ENCODE results near the gene AKT3.
"Not testable (repeated sequence)": the region's sequence is repeated elsewhere in the genome, so short reads cannot be mapped to it uniquely, and the experiment has no call there.

Gene AKT3

DNA sequence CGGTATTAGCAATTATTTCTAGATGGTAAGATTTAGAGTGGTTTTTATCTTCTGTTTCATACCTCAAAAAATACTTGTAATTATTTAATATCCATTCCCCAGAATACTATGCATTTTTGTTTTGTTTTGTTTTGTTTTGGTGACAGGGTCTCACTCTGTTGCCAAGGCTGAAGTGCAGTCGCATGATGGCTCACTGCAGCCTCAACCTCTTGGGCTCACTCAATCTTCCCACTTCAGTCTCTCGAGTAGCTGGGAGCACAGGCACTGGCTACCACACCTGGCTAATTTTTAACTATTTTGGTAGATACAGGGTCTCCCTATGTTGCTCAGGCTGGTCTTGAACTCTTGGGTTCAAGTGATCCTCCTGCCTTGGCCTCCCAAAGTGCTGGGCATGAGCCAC lies 252.7 kb downstream of the AKT3 start:
- DNase-seq (ENCODE audit: low spot score) = no peak

DNA sequence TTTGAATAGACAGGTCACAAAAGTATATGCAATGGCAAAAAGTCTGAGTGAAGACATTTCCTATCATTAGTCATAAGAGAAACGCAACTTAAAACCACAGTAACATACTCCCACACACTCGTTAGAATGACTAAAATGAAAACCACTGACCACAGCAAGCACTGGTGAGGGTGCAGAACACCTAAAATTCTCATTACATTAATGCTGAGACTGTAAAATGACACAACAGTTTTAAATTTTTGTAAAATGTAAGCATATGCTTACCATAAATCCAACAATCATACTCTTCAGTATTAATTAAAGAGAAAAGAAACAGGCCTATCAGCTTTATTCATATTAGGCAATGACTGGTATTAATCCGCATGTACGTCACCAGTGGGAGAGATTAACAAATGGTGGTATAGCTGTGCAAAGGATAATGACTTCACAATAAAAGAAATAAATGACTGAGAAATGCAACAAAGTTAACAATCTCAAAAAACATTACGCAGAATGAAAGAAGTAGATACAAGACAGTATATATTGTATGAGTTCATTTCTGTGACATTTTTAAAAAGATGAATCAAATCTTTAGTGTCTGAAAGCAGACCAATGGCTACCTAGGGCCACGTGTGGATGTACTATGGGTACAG lies 253.5 kb downstream of the AKT3 start:
- DNase-seq (ENCODE audit: low spot score) = peak; percentile 79

DNA sequence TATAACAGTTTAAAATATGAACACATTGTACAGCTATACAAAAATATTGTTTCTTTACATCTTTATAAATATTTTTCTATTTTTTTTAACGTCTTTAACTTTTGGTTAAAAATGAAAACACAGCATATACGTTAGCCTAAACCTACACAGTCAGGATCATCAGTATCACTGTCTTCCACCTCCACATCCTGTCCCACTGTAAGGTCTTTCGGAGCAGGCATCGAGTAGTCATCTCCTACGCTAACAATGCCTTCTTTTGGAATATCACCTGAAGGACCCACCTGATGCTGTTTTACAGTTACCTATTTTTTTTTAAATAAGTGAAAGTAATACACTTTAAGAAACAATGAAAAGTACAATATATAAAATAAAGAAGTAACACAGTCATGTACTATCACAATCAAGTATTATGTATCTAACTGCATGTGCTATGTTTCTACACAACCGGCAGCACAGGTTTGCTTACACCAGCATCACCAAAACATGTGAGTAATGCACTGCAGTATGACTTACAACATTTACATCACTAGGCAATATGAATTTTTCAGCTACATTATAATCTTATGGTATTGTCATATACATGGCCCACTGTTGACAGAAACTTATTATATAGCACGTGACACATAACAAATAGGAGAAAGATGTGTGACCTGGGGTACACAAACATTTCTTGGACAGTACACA lies 254.4 kb downstream of the AKT3 start:
- DNase-seq (ENCODE audit: low spot score) = no peak

DNA sequence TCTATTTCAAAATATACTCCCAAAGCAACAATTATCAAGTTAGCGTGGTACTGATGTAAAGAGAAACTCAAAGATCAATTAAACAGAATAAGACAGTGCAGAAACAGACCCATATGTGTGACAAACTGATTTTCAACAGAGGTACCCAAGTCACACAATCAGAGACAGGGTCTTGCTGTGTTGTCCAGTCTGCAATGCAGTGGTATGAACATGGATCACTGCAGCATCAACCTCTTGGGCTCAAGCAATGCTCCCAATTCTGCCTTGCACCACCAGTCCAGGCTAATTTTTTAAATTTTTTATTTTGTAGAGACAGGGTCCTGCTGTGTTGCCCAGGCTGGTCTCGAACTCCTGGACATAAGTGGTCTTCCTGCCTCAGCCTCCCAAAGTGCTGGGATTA lies 255.6 kb downstream of the AKT3 start:
- no peak for DNase-seq (ENCODE audit: low spot score)

DNA sequence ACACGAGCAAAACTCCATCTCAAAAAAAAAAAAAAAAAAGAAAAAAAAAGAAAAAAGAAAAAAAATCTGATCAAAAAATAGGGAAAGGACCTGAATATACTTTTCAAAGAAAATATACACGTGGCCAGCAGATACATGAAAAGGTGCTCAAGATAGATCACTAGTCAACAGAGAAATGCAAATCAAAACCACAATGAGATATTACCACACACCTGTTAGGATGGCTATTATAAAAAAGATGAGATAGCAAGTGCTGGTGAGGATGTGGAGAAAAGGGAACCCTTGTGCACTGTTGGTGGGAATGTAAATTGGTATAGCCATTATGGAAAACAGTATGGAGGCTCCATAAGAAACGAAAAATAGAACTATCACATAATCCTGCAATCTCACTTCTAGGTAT lies 260.8 kb downstream of the AKT3 start:
- DNase-seq (ENCODE audit: low spot score) = not testable (repeated sequence)

DNA sequence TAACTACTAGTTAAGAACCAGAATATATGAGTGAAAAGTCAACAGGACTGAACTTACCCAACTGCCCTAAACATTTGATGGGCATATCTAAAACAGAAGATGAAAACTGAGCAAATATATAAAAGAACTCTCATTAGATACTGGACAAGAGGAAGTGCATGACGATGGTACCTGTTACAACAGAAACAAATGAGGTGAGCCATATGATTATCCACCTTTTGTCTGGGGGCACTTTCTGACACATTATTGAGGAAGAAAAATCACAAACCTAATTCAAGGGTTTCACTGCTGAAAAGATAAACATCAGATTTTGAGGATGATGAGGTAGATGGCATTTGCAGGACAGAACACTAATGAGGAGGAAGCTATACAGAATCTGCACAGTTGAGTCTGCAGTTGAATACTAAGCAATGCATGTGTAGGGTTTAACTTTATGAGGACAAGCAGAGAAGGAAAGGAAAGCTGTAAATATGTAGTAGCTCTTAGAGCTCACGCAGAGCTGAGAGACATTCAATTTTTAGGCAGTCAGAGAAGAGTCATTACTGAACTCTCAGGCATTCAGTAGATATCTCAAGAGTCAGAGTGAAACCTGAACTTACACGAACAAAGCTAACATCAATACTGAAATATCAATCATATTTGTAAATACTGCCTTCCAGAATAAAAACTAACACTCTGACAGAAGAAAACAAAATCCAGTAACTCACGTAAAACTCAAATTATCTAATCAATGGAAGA lies 262.1 kb downstream of the AKT3 start:
- no peak for DNase-seq (ENCODE audit: low spot score)

DNA sequence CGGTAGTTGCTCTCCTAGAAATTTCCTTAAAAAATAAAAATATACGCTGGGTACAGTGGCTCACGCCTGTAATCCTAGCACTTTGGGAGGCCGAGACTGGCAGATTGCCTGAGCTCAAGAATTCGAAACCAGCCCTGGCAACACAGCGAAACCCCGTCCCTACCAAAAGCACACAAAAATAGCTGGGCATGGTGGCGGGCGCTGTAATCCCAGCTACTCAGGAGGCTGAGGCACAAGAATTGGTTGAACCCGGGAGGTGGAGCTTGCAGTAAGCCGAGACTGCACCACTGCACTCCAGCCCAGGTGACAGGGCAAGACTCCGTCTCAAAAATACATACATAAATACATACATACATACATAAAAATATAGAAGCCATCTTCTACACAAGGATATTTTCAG lies 262.8 kb downstream of the AKT3 start:
- no peak for DNase-seq (ENCODE audit: low spot score)

DNA sequence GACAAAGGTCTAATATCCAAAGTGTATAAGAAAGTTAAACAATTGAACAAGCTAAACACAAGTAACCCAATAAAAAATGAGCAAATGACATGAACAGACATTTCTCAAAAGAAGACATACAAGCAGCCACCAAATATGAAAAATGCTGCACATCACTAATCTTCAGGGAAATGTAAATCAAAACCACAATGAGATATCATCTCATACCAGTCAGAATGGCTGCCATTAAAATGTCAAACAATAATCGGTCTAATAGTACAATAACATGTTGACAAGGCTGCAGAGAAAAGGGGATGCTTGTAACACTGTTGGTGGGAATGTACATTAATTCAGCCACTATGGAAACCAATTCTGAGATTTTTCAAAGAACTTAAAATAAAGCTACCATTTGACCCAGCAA lies 264.1 kb downstream of the AKT3 start:
- DNase-seq (ENCODE audit: low spot score) = no peak

DNA sequence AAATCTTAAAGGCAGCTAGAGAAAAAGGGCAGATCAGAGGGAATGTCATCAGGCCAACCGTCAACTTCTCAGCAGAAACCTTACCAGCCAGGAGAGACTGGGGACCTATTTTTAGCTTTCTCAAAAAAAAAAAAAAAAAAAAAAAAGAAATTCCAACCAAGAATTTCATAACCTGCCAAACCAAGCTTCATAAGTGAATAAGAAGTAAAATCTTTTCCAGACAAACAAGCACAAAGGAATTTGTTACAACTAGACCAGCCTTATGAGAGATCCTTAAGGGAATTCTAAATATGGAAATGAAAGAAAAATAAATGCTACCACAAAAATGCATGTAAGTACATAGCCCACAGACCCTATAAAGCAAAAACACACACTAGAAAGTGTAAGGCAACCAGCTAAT lies 267.7 kb downstream of the AKT3 start:
- DNase-seq (ENCODE audit: low spot score) = no peak

DNA sequence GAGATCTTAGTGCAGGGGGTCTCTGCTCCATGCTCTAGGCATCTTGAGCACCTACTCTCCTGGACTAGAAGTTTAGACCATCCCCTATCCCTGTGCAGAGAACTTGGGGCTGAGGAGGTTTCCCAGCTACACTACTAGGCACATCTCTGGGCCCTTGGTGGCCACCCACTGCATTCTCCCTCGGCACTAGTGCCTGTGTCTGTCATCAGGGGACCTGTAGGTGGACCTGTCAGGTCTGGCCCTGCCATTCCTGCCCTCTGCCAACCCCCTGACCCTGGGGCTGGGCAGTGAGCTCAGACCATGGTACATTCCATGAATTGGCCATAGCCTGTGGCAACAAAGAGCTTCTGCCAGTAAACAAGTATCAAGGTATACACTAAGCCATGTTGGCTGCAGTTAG lies 269.1 kb downstream of the AKT3 start:
- no peak for DNase-seq (ENCODE audit: low spot score)

DNA sequence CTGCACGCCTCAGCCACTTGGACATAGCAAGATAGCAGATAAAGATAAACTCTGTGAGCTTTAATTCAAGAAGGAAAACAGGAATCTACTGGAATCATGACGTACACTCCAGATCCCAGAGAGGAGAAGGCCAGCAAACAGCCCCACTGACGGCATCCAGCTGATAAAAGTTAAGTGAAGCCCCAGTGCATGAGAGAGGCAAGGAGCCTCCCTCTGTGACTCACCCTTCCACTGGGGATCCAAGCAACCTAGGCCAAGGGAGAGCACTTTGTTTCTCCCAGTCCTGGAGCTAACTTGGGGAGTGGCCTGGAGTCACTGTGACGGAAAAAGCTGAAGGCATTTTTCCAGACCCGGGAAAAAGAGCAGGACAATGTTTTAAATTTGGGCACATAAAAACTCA lies 270.0 kb downstream of the AKT3 start:
- no peak for DNase-seq (ENCODE audit: low spot score)

DNA sequence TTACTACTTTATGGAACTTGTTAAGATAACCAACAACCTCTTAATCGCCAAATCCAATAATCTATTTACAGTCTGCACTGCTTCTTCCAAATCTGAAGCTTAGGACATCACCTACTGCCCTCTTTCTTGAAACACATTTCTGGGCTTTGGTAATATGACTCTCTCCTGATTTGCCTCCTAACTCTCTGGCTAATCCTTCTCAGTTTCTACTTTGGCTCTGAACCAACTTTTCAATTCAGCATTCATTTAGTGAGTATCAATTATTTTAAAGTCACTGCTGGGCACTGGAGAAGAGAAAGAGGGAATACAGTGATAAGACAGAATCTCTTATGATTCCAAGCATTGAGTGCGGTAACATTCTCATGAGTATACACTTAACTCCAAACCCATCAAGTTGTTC lies 275.0 kb downstream of the AKT3 start:
- no peak for DNase-seq (ENCODE audit: low spot score)

DNA sequence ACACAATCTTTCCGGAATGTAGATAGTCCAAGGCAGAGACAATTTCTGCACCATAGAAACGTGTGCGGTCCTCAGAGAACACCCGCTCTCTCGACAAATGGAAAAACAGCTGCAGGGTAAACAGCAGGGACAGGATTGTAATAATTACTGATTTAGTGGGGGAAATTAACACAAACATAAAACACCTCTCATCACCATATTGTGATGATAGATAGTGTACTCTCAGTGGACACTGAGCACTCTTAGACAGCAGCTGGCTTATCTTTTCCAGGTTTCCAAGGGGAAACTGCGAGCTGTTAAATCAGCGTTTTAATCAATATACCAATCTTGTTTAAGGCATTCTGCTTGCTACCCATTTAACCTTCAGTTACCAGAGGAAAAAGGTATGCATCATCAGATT lies 277.1 kb downstream of the AKT3 start:
- DNase-seq (ENCODE audit: low spot score) = no peak

DNA sequence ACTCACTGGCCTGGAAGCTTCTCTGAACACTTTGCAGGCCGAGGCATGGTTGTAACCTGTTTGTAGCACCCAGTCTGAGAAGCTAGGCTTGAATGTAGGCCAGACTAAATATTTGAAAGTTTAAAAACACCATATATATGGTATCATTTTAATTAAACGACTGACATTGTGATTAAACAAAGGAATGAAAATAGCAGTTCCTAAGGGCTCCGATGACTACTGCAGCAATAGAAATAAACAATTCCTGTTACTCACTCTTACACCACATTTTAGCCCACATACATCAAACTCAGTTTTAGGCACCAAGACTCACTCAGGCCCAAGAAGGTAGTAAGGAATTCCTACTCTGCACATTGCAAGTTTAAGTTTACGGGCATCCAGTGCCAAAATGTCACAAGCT lies 281.2 kb downstream of the AKT3 start:
- no peak for DNase-seq (ENCODE audit: low spot score)

DNA sequence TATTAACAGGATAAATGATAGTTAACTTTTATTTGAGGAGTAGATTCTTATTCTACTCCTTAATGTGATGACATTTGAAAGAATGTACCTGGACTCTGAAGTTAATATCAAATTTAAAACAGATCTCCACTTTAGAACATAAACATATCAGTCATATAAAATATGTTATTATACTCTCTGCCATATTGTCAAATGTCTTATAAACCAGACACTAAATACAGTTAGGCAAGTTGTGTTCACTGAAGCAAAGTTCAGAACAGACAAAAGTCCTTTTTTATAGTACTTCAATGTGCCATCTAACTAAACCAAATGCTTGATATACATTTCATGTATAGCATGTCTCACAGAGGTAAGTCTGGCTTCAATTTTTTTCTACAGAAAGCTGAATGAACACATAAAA lies 285.2 kb downstream of the AKT3 start:
- DNase-seq (ENCODE audit: low spot score) = no peak

DNA sequence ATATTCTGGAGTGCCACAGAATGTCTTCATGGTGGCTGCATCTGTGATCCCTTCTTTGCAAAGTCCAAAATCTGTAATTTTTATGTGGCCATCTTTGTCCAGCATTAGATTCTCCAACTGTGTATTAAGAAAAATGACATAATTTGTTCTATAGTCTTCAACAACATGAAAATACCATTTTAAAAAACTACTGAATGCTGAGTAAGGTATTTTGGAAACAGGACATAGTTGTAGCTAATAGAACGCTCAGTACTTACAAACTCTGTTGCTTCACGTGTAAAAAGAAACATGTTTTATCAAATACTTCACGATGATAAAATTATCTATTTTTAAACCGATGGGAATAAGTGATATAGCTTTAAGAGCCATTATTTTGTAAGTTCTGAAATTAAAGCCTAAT lies 286.3 kb downstream of the AKT3 start:
- no peak for DNase-seq (ENCODE audit: low spot score)

DNA sequence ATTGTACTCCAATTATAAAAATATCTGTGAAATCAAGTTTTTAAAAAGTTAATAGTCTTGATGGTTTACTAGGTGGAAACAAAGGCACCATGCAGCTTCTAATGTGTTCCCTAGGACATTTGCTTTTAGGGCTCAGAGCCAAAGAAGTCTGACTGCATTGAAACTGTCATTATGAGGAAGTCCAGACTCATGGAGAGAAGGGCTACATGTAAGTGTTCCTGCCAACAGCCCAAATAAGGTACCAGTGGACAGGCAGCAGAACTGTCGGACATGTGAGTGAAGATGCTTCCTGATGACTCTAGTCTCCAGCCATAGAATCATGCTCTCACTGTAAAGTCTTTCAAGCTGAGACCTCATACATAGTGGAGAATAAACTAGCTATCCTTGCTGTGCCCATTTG lies 287.6 kb downstream of the AKT3 start:
- DNase-seq (ENCODE audit: low spot score) = no peak

DNA sequence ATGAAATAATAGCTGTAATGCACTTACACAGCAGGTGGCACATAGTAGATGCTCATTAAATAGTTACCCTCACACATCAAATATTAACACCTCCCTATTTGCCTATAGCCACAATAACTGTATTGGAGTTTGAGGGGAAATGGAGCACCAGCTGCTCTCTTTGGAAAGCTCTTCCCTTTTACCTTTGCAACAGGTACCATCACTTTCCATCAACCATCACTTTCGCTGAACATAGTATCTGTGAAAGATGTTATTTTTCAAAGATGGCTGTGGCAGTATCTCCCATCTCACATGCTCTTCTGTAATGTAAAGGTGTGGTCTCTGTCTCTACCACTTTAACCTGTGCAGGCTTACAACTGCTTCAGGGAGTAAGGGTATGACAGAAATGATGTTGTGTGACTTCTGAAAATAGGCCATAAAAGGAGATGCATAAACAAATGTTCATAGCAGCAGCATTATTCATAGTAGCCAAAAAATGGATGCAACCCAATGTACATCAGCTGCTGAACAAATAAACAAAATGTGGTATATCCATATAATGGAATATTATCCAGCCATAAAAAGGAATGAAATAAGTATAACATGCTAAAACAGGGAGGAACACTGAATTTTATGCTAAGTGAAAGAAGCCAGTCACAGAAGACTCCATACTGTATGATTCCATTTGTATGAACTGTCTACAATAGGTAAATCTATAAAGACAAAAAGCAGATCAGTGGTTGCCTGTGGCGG lies 288.3 kb downstream of the AKT3 start:
- no peak for DNase-seq (ENCODE audit: low spot score)

DNA sequence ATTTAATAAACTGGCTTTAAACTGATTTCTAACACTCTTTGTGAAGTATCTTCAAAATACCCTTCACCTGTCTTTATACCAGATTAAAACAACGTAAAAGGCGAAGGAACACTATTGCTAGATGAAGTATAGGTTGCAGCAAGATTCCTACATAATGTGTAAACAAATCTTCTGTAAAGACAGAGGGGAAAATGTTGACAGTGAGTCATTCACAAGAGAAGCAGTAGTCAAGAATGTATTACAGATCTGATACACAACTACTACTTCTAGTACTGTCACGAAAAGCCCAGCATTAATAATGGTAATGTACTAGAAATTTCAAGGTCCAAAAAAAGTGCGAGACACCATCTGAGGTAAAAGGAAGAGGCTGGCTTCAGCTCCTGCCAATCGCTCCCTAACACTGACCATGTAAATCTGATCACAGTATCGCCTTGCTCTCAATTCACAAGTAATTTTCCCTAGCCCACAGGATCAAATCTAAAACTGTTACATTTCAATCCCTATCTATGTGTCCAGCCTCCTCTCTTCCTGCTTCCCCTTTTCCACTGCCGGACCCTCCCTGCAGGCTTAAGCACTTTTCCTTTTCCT lies 290.4 kb downstream of the AKT3 start:
- no peak for DNase-seq (ENCODE audit: low spot score)

DNA sequence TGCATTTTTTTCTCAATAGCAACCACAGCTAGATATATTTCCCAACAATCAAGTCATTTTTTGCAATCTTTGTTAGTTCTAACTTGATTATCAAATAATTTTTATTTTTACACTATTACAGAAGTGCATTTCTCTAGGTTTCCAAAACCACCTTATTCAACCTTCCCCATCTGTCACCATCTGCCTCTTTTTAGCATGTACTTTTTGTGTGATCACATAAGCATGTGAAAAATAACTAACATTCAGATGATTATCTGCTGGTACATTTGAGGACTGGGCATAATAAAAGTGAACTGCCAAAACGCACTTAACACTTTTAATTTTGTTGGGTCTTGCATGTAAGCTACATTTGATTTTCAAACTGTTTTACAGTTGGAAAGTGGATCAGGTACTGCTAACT lies 291.5 kb downstream of the AKT3 start:
- DNase-seq (ENCODE audit: low spot score) = no peak

DNA sequence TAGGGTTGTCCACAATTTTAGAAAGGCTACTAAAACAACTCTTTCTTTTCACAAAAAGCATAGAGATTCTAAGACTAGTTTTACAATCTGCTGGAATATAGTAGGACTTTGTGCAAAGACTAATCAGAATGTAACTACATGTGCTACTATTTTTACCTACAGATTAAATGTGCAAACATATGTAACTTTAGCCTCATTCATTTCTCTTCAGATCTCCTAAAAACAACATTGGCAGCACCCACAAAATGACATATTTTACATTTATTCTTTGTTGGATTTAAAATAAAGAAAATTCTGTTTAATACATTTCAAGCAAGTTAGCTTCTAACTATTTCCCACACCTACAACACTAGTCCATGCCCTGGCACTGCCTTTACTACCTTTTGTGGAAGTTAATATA lies 292.2 kb downstream of the AKT3 start:
- DNase-seq (ENCODE audit: low spot score) = no peak

DNA sequence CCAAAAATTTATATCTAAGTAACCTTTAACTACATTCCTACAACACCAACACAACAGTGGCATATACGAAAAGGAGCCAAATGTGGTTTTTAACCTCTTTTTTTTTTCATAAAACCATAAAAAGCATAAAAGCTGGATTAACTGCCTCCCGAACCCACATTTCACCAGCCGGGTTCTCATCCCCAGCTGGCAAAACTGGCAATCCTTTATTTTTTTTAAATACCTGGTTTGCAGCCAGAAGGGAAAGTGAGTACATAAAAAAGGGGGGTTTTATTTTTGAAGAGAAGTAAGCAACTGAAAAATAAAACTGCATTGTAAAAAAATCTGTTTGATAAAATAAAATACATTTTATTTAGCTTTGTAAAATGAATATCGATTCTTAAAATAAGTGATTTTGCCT lies 295.4 kb downstream of the AKT3 start:
- DNase-seq (ENCODE audit: low spot score) = no peak

DNA sequence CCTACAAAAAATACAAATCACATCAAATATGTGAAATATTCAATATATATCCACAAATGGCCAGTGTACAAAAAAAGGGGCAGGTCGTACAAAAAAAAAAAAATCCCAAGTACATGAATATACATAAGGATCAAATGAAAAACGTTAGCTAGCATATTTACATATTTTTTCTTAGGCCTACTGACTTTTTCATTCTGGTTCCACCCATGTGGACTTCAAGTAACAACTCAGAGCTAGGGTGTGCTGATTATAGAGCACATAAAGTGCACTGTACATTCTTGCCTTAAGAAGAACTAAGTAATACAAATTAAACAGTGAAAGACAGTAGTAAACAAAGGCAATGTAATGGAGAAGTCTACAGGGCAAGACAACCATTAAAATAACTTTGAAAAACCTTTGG lies 297.0 kb downstream of the AKT3 start:
- DNase-seq (ENCODE audit: low spot score) = no peak
